ENCODE results near the gene OR8G5.

DNA sequence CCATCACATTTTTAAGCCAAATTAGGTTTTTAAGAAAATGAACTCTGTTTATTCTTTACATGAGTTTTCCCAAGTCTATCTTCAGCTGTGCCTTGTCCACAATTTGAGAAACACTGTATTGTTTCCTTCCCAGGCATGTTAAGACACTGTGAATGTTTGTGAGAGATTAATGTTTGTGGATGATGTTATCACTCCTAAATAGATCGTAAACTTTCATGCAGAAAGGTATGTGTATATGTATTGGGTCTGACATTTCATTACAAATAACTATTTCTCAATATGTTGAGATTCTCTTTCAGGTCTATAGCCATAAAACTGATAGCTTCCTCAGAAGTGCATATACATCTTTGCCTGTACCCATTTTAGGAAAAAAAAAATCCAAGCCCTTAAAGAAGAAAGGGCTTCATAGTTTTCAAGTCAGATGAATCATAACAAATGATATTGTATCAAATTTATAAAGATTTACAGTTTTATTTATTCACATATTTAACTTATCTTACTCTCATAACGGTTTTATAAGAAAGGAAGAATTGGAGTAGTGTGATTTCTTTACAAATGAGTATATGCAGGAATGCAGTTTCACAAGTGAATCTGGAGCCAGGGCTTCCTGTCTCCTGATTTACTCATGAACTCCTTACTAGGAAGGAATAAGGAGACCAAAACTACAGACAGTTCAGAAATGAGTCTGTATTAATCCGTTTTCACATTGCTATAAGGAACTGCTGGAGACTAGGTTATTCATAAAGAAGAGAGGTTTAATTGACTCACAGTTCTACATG is 46.4 kb downstream of the OR8G5 start:
- TF ChIP-seq CTCF (IDR thresholded peaks at IDR 0.05), result no peak
- no peak for TF ChIP-seq POLR2A (IDR thresholded peaks at IDR 0.05)
